Measurements from ENCODE around the gene BRD4.

Gene BRD4

DNA sequence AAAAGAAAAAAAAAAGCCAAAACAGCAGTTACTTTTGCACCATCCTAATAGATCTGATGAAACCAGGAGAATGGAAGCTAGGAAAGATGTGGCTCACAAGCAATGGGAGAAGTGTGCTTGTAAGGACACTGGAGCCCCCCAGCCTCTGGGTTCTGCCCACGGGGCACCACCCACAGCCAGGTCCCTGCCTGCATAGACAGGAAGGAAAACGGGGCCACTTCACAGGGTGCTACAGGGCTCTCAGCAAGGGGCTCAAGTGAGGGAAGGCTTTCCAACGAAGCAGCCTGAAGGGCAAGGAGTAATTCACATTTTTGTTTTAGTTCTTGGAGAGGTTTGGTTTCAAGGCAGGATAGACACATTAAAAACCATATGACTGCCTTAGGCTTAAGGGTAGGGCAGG lies 42.7 kb downstream of the BRD4 start:
- DNase-seq (ENCODE audit: low spot score), result no peak

DNA sequence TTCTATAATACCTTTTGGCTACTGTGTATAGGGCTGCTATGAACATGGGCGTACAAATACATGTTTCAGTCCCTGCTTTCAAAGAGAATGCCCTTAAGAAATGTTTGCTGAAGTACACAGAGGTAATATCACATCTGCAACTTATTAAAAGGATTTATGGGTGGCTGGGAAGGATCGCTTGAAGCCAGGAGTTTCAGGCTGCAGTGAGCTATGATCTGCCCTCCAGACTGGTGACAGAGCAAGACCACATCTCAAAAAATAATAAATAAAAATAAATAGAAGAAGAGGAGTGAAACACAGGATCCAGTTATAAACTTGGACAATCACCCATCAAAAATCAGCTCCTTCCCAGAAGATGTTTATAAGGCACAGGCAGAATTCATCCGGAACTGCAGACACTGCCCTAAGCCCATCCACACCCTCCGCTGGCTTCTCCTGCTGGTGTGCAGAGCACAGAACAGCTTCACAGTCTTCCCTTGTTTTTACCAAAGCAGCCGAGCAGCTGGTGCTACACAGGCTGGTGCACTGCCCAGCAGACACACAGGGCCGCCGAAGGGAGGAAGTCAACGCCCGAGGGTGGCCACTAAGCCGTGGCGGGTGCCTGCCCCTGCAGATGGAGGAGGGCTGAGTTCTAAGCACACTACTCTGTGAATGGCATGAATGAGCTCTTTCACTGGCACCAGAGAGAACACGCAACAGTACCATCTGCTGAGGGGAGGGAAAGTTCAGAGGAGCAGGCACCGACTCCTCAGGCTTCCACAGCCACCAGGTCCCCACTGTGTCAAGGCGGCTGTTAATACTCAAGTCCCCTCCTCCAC lies 44.0 kb downstream of the BRD4 start:
- DNase-seq (ENCODE audit: low spot score), result peak; percentile 61

DNA sequence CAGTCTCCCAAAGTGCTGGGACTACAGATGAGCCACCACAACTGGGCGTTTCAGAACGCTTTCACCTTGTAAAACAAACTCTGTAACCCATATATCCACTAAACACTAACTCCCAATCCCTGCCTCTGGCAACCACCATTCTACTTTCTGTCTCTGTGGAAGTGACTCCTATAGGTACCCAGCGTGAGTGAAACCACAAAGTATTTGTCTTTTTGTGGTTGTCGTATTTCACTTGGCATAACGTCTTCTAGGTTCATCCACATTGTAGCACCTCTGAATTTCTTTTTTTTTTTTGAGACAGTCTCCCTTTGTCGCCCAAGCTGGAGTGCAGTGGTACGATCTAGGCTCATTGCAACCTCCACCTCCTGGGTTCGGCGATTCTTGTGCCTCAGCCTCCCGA lies 44.8 kb downstream of the BRD4 start:
- DNase-seq (ENCODE audit: low spot score), result no peak

DNA sequence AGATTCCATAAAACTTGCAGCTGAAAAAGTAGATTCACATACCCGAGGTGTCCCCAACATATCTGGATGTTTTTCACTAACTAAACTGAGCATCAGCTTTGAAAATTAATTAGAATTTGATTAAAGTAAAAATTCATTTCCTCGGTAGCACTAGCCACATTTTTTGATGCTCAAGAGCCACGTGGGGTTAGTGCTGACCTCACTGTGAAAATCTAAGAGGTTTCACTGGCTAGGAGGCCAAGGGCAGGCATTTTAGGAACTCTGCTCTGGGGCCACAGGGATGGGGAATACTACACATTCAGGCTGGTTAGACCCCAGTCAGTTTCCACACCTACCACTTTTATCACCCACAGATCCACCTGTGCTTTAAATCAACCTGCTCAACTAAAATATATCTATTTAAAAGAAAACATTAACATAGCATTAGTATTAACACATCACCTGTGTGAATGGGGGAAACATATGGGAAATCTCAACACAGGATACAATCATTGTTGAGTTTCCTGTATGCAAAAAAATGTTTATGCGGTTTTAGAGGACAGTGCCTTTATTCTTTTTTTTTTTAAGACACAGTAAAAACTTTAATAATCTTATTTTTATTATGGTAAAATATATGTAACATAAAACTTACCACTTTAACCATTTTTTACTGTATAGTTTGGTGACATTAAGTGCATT lies 45.5 kb downstream of the BRD4 start:
- DNase-seq (ENCODE audit: low spot score), result no peak

DNA sequence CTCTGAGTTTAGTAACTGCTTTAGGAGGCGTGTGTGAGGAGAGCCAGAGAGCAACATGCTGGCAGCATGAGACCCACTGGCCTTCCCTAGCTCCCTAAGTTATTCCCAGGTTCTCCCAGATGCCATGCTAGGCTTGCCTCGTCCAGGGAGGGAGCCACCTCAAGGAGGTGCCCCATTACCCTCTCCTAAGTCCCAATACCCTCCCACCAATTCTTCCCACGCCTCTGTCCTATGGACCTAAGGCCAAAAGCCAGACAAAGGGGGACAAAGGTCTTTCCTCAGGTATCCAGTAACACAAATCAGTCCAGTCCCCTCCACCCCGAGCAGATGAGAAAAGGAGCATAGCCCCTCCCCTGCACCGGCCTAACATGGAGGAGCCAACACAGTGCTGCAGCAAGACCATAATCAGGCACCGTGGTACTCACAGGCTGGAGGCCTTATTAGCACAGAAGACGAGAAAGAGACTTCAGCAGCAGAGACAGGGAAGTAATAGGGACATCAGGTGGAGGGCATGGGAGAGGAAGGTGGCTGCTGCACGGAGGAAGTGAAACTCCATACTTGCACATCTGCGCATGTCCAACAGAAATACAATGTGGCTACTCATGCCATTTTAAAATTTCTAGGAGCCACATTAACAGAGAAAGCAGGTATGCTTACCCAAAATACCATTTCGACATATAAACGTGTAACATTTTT lies 46.3 kb downstream of the BRD4 start:
- no peak for DNase-seq (ENCODE audit: low spot score)

DNA sequence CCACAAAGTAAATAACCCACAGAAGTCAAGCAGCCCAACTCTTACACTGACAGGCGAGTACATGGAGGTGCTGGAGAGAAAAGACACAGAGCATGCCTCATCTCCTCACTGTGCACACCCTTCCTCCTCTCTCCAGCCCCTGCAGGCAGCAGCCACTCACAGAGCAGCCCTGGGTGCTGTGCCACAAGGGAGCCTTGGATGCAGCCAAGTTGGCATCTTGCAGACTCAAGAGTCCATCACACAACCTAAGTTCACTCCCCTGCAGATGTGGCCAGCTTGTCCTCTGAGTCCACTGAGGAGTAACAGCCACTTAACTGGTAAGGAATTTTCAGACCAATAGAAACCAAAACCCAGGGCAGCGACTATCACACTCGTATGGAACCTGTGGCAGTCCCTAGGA lies 47.4 kb downstream of the BRD4 start:
- no peak for DNase-seq (ENCODE audit: low spot score)

DNA sequence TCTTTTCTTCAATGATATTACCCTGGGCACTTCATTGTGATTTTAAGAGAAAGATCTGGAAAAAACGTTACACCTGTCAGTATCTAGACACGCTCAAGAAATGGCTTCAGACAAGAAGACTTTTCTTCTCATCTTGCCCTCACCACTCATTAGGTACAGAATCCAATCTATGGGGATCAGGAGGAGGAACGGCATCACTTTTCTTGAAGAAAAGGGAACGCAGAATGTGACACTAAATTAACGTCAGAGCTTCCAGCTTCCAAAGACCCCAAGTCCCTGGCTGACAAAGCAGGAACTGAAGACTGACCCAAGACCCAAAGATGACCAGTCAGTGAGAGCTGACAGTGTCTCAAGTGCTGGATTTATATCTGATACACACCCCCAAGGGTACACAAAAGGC lies 48.2 kb downstream of the BRD4 start:
- no peak for DNase-seq (ENCODE audit: low spot score)

DNA sequence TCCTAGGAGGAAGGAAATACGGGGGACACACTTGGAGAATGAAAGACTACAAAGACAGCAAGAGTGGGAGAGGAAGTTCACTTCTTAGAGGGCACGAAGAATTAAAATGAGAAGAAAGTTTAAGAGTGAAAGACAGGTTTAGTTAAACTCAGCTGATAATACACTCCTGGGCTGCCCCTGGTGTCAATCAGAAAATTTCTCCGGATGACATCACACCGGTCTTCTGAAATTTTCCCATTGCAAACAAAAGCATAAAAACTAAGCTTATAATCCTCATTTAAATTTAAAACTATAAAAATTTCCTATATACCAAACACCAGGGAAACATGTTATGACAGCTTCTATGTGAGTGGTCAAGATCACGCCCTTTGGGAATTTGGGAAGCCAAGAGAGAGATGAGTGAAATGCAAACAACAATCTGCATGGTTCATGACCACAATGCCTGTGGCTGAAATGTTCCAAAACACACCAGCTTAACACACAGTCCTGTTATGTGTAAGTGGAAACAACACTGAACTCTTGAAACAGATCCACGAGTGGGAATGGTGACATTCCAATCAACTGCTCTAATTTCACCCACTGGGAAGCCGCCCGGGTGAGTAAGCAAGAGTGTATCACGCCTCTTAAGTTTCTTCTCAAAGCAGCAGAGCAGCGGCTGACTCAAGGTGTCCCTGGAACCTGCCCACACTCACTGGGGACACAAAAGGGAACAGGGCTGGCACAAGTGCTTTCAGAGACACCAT lies 49.0 kb downstream of the BRD4 start:
- DNase-seq (ENCODE audit: low spot score), result peak; percentile 58

DNA sequence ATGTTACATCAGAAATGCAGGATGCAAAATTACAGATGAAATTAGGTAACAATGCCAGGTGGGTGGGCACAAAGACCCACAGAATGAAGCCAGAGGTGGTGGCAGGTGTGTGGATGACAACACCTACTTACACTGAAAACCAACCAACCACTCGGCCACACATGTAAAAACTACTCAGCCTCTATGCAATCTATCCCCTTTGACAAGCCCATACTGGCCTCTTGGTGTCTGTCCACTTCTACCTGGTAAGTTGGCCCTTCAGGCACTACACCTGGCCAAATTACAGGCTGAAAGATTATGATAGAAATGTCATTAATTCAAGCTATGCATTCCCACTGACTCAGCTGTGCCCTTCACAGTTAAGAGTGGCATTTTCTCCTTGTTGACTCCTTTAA lies 50.0 kb downstream of the BRD4 start:
- no peak for DNase-seq (ENCODE audit: low spot score)

DNA sequence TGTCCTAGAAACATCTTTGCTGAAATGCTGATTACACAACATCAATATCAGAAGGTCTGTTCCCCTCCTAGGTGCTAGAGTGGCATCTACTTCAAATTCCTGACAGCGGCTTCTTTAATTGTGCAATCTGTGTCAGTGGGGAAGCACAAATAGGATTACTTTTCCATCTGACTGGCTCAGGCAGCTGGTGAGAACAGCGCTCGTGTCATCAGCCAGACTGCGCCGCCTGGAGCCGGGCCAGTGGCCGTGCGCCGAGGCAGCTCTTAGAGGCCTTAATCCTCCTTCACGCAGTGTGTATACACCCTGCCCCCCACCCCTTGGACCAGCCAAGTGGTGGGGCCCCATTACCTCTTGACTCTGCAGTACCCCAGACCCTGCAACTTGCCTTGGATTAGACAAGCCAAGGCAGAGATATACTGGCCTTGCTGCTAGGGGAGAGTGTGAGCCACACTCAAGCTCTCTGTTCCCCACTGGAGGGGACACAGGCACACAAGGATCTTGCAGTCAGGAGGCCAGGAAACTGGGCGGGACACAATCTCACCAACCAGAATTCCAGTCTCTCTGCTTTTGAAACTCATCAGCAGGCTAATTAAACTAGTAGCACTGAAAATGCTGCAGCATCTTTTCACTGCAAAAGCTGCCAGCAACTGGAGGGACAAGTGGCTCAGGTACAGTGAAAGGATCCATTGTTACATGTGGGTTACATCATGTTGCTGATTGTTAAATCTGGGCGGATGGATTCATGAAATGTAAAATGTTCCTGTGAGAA lies 51.2 kb downstream of the BRD4 start:
- peak; percentile 79 for DNase-seq (ENCODE audit: low spot score)

DNA sequence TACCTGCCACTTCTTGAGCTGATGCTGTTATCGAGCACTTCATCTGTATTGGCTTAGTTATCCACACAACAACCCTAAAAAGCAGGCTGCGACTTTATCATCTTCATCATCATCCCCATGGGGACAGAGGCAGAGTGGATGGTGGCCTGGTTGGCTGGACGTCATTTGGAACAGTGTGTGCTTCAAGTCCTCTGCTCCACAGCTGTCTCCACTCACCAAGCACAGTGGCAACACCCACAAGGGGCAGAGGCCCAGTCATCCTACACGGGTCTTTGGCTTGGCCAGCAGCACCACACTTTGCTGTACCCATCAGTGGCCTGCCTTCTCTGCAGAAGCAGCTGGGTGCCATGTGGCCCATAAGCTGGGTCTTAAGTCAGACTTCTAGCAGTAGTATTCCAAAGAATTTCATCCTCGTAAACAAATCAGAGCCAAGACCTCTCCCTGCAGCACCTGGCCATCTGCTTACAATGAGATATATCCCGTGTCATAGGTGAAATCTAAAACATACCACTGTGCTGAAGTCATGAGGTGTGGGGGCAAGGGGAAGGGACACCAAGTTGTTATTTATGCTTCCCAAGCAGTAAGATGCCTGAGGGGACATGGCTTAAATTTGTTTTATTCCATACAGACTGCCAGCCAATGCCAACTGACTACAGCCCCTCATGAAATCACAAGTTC lies 52.2 kb downstream of the BRD4 start:
- DNase-seq (ENCODE audit: low spot score), result no peak

DNA sequence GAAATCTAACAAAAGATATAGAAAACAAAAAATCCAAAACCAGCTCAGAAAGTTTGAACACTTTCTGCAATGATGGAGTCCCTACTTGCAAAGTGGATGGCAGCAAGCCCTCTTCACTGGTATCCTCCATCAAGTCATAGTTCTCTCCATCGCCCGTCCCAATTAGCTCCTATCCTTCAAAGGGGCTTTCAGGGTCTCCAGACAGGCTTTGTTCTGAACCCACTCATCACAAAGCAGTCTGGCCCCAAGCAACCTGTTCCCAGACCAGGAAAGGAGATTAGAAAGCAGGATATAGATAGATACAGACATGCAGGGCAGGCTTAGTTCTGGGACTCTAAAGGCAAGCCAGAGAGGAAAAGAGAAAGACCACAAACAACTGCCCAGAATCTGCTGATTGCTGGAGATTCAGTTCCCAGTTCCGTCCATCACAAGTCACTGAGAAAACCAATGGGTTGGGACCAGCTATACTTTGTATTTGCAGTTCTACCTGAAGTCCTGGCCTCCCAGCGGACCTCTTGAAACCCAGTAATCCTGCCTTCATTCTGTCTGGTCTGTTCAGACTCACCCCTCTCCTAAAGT lies 52.9 kb downstream of the BRD4 start:
- DNase-seq (ENCODE audit: low spot score), result no peak

DNA sequence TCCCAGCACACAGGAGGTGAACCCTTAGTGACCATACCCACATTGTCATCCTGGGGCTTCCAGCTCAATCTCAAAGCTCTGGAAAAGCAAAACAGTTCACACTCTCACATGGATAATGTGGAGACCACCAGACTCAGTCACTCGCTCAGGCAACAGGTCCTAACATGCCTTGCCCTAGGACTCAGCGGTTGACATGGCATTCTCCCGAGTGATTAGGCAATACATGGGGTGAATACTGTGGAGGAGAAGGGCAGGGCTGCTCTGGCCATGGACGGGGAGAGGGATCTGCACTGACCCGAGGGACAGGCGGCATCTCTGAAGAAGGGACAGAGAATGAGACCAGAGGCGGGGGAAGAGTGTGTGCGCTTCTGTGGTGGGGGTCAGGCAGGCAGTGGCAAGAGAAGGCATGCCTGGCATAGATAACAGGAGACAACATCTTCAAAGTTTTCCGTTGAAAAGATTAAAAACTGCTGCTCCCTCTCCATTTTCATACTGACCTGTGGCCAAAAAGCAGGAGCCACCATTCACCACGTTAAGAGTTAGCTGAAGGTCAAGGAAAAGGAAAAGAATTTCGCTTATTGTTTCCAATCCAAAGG lies 55.6 kb downstream of the BRD4 start:
- DNase-seq (ENCODE audit: low spot score), result no peak

DNA sequence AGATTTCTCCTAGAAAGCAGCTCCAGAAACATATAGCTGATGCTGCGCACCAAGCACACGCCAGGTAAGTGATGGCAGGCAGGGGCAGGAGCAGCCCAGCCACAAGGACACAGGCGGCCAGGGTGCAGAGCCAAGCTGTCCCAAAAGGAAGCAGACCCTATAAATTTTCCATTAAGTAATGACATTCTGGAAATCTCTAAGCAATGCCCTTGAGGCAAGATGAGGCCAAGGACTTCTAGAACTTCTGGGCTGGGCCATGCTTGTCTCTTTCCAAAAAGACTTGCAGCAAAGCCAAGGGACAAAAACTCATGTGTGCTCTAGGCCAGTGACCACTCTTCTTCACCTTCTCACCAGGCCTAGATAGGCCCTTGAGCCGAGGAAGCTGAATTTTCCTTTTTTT lies 57.9 kb downstream of the BRD4 start:
- no peak for DNase-seq (ENCODE audit: low spot score)

DNA sequence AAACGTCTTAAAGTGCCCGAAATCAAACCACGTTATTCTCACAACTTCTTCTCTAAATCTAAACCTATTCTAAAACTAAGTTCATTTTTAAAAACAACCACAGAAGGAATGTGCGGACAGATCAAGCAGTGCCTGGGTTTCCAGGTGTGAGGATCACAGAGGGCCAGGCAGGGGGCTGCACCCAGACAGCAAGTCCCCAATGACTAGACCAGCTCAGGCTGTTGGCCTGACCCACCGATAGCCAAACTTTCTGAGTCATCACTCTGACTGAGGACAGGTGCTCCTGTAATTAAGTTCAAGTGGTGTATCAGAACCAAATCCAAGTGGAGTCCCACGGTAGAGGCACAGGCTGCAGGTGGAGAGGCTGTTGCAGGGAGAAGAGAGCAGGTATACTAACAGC lies 62.5 kb downstream of the BRD4 start:
- no peak for DNase-seq (ENCODE audit: low spot score)

DNA sequence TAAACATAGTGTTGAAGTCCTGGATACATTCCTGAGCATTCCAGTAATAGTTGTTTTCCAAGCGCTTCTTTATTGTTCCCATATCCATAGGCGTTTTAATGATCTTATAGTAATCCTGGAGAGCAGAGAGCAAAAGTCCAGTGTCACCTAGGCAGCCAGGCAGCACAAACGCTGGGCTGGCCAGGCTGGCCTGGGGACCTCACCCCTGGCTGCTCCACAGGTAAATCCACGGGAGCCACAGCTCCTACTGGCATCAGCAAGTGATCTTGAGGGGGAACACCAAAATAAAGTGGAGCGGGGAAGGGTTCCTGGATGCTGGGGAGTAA lies 63.4 kb downstream of the BRD4 start:
- no peak for DNase-seq (ENCODE audit: low spot score)

DNA sequence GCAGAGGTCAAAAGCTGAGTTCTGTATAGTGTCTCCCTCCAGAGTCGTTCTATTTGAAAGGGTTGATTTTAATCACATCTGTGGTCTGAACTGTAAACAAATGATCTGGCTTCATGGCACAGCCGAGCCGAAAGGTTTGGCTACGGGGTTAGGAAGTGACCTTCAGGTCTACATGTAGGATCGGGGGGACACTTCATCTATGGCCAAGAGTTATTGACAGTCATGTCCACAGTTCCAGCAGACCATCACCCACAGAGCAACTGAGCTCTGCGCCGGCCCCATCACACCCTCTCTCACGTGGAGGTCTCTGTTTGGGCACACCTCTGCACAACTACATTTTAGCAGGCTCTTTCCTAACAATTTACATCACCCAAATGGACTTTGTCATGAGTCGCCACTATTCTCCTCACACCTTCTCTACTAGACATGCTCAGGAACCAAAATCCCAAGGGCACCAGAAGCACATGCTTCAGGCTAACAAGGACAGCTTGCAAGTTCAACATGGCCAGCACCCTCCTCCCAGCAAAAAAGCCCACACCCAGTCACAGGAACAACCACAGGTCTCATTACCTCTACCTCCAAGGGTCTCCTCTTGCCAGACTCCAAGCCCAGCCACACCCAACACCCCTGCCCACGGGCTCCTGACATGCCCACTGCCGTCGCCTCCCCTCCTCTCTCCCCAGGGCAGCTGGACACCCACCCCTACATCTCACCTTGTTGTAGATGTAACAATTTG lies 64.0 kb downstream of the BRD4 start:
- DNase-seq (ENCODE audit: low spot score), result no peak

DNA sequence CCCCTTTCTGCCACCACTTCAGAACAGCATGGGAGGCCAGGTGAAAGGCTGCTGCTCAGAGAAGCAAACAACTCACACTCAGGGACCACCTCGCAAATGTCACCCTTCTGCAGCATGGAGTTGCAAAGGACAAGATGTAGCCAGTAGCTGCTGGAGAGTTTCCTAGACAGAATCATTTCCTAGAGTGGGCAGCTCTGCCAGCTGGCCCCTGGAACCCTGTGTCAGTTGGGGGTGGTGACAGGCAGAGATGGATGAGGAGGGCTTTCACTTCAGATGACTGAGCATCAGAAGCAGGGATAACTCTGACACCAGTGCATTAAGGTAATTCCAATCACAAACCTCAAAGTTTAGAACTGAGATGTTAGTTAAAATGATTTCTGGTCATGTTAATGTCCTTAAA lies 65.7 kb downstream of the BRD4 start:
- DNase-seq (ENCODE audit: low spot score), result no peak

DNA sequence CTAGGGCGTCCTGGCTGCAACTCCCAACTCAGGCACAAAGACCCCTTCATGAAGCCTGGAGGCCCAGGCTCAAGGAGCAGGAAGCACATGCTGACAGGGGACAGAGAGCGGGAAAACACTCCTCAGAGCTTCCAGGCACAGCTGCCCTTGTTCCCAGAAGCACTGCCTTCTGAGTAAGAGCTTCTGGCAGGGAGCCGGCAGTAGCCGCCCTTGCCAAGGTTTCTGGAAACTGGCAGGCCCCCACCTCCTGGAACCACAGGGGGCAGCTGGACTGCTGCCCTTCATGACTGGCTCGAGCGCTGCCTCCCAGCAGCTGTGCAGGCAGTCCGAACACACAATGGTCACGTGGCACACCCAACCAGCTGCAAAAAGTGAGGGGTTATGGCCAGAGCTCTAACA lies 66.5 kb downstream of the BRD4 start:
- DNase-seq (ENCODE audit: low spot score), result peak; percentile 84
